Measurements from ENCODE around the gene SELENOP.

Gene SELENOP

GRCh38 chr5:42798284-42799240 lies 13.1 kb downstream of the SELENOP start:
- no peak for DNase-seq

- no peak for DNase-seq
Observed at GRCh38 chr5:42791151-42791550, 20.5 kb downstream of the SELENOP start.

- DNase-seq = no peak
Observed at GRCh38 chr5:42787845-42788244, 23.8 kb downstream of the SELENOP start.

- DNase-seq = no peak
Observed at GRCh38 chr5:42787073-42787472, 24.6 kb downstream of the SELENOP start.

- no peak for DNase-seq
Observed at GRCh38 chr5:42785756-42786155, 25.9 kb downstream of the SELENOP start.

GRCh38 chr5:42784132-42784531 lies 27.6 kb downstream of the SELENOP start:
- DNase-seq = no peak

GRCh38 chr5:42781584-42781983 lies 30.1 kb downstream of the SELENOP start:
- no peak for DNase-seq

- DNase-seq = no peak
Observed at GRCh38 chr5:42779083-42779482, 32.6 kb downstream of the SELENOP start.

GRCh38 chr5:42772265-42772993 lies 39.3 kb downstream of the SELENOP start:
- DNase-seq = no peak

- no peak for DNase-seq
Observed at GRCh38 chr5:42770003-42770402, 41.7 kb downstream of the SELENOP start.

- DNase-seq = no peak
Observed at GRCh38 chr5:42768106-42768504, 43.6 kb downstream of the SELENOP start.

- no peak for DNase-seq
Observed at GRCh38 chr5:42767491-42768105, 44.1 kb downstream of the SELENOP start.

- DNase-seq = no peak
Observed at GRCh38 chr5:42761791-42762190, 49.9 kb downstream of the SELENOP start.

GRCh38 chr5:42760426-42760825 lies 51.3 kb downstream of the SELENOP start:
- no peak for DNase-seq

GRCh38 chr5:42759456-42759855 lies 52.2 kb downstream of the SELENOP start:
- DNase-seq = no peak

- DNase-seq = peak in 15 of 58 donors; percentile 0 to 33 (median 7)
Observed at GRCh38 chr5:42756606-42757601, 54.8 kb downstream of the SELENOP start, which contains the start of gene CCDC152. Gene CCDC152 (plus strand): TSS chr5:42756818. CDS start chr5:42759122, 2,304 bp downstream.

GRCh38 chr5:42753099-42753498 lies 58.6 kb downstream of the SELENOP start:
- no peak for DNase-seq

- DNase-seq = no peak
Observed at GRCh38 chr5:42751044-42751443, 60.6 kb downstream of the SELENOP start.

- DNase-seq = no peak
Observed at GRCh38 chr5:42750507-42750906, 61.2 kb downstream of the SELENOP start.
